Testis (tissue), 3 donors: ENCODE measurements around the gene MOSMO. TPM values are rescaled to one million over a fixed set of nuclear protein-coding genes. Genes with fewer than 3 reads are reported as not detected.

Experiments used
- DNase-seq: peaks from one replicate; pipeline ENCODE4 v3.0.0-alpha.2; 2019
- H3K27ac ChIP-seq, 2 donors: fragments of 200-600 bp; sonication (generic); one replicate each; pipeline ENCODE4 v1.5.1; 2019
- H3K27me3 ChIP-seq: fragments of 200-600 bp; sonication (generic); one replicate; pipeline ENCODE4 v1.5.1; 2019
- H3K36me3 ChIP-seq: fragments of 200-600 bp; sonication (generic); one replicate; pipeline ENCODE4 v1.5.1; 2017; ENCODE audit warnings: low read depth; ENCODE audit errors: missing control alignments
- H3K4me1 ChIP-seq: fragments of 200-600 bp; sonication (generic); one replicate; pipeline ENCODE4 v1.5.1; 2019
- H3K4me3 ChIP-seq, 2 donors: fragments of 200-600 bp; sonication (generic); one replicate each; pipeline ENCODE4 v1.5.1; 2017 to 2019
- H3K9me3 ChIP-seq: fragments of 200-600 bp; sonication (generic); one replicate; pipeline ENCODE4 v1.5.1; 2017
- CTCF ChIP-seq, 3 experiments: fragments of 450-650 bp in 2 of 3; fragments of 200-600 bp in 1 of 3; sonication (generic) in 1 of 3; IDR thresholded peaks; one replicate each; pipeline ENCODE4 v1.5.1; 2016 to 2019; ENCODE audit warnings: antibody characterized with exemption in 3 of 3, mild to moderate bottlenecking in 2 of 3, moderate library complexity in 1 of 3
- POLR2A ChIP-seq: fragments of 450-650 bp; IDR thresholded peaks from one replicate; pipeline ENCODE4 v1.6.1; 2017; ENCODE audit warnings: antibody characterized with exemption, mild to moderate bottlenecking, moderate library complexity
- WGBS, 2 donors: methylation state at CpG; one replicate each; pipeline ENCODE4 v1.1.5; 2018; 5-methylcytosine and 5-hydroxymethylcytosine counted together
- intact Hi-C: fragments of 100-400 bp; cut with DNase I; formaldehyde crosslinking; loops from one replicate; pipeline ENCODE4 v1.15.1; 2023; ENCODE audit warnings: low total_unique reads
- polyA plus RNA-seq: library from polyadenylated mRNA; stranded (reverse); fragments of 350-450 nt; fragmentation: Illumina TruSeq; extraction: RNeasy Lipid Tissue Mini Kit (QIAGEN cat#74804); gene quantifications from one replicate; pipeline ENCODE4 v1.2.3, GENCODE V29; 2014; ENCODE audit warnings: low read depth, low replicate concordance; ENCODE audit not compliant: insufficient read depth
- total RNA-seq, 2 donors: library from RNA; depleted of rRNA; stranded (reverse); fragments of >200 nt; gene quantifications; one replicate each; pipeline ENCODE4 v1.2.3, GENCODE V29; 2016

The MOSMO gene
- total and polyA plus RNA-seq, 3 donors from 2014 or later = 17.4 to 36.8 (median 33.4) TPM

GRCh38 chr16:22004341-22004740 lies 3.6 kb upstream of the MOSMO start:
- TF ChIP-seq CTCF (IDR thresholded peaks at IDR 0.05) (no peak), POLR2A (no peak)
- Histone ChIP-seq H3K27ac (no peak overlapping the region), H3K4me1 (peaks cover 22% of the 10 kb centered on the region), H3K9me3 (no peaks in the 10 kb centered on the region), H3K4me3 (no peak overlapping the region), H3K36me3 (no peaks in the 10 kb centered on the region), H3K27me3 (no peaks in the 10 kb centered on the region)
- 52 to 55% methylated on average over 3 of the region's 3 CpGs for WGBS, 2 donors
- no peak for DNase-seq
- intact Hi-C loops = no loop called here

GRCh38 chr16:22005746-22006145 lies 2.2 kb upstream of the MOSMO start:
- intact Hi-C loops = no loop called here
- Histone ChIP-seq H3K4me3 (no peak overlapping the region), H3K36me3 (no peaks in the 10 kb centered on the region), H3K4me1 (peaks cover 29% of the 10 kb centered on the region), H3K27me3 (no peaks in the 10 kb centered on the region), H3K27ac (no peak overlapping the region), H3K9me3 (no peaks in the 10 kb centered on the region)
- WGBS, 2 donors = 93% methylated on average over 1 of the region's 1 CpG
- no peak for TF ChIP-seq POLR2A
- no peak for DNase-seq

- H3K9me3 ChIP-seq = no peaks in the 10 kb centered on the region
- H3K4me1 ChIP-seq = peaks cover 22% of the 10 kb centered on the region
- no peak overlapping the region for H3K4me3 ChIP-seq
- 45 to 54% methylated on average over 6 of the region's 6 CpGs for WGBS, 2 donors
- H3K27ac ChIP-seq = no peak overlapping the region
- TF ChIP-seq CTCF (IDR thresholded peaks at IDR 0.05) = no peak
- TF ChIP-seq POLR2A = no peak
- H3K27me3 ChIP-seq = no peaks in the 10 kb centered on the region
- no peaks in the 10 kb centered on the region for H3K36me3 ChIP-seq
- intact Hi-C loops = no loop called here
- DNase-seq = no peak
Observed at GRCh38 chr16:22006636-22007035, 1.3 kb upstream of the MOSMO start.

GRCh38 chr16:22007159-22007508 lies 777 bp upstream of the MOSMO start:
- DNase-seq = no peak
- TF ChIP-seq POLR2A (no peak), CTCF (IDR thresholded peaks at IDR 0.05) (no peak)
- WGBS, 2 donors = 1 to 3% methylated on average over 8 of the region's 8 CpGs
- Histone ChIP-seq H3K4me1 (peaks cover 22% of the 10 kb centered on the region), H3K36me3 (no peaks in the 10 kb centered on the region), H3K4me3 (peak overlapping the region; percentile 77 to 83), H3K9me3 (no peaks in the 10 kb centered on the region), H3K27me3 (no peaks in the 10 kb centered on the region), H3K27ac (peak overlapping the region; percentile 73 to 89)
- intact Hi-C loops = no loop called here

GRCh38 chr16:22008215-22009059 lies 526 bp downstream of the MOSMO start:
- no peak for DNase-seq

More at GRCh38 chr16:22008215-22009059, 526 bp downstream of the MOSMO start:
- WGBS, 2 donors = 1 to 2% methylated on average over 51 to 64 of the region's 65 CpGs
- Histone ChIP-seq H3K4me3 (peak overlapping the region; percentile 77 to 83), H3K9me3 (no peaks in the 10 kb centered on the region), H3K27me3 (no peaks in the 10 kb centered on the region), H3K27ac (peak overlapping the region; percentile 86 to 89), H3K36me3 (no peaks in the 10 kb centered on the region), H3K4me1 (peaks cover 22% of the 10 kb centered on the region)
- intact Hi-C loops = no loop called here
- TF ChIP-seq CTCF (IDR thresholded peaks at IDR 0.05) = no peak
- TF ChIP-seq POLR2A = no peak
